Mesenchymal stem cell (in vitro differentiated cells and primary cell): ENCODE data around the gene RSL1D1.

Experiments
- DNase-seq: peaks from one replicate; pipeline ENCODE4 v3.0.0-alpha.2; 2013
- H2AFZ ChIP-seq: one replicate; pipeline ENCODE4 v1.6.1; 2013; ENCODE audit warnings: low read depth, mild to moderate bottlenecking, control low read depth, inconsistent platforms, low read length, moderate library complexity
- H2AK5ac ChIP-seq: 2 replicates; pipeline ENCODE4 v1.6.1; 2013; ENCODE audit warnings: low read length, moderate library complexity, mild to moderate bottlenecking, inconsistent platforms; ENCODE audit not compliant: severe bottlenecking
- H2BK120ac ChIP-seq: one replicate; pipeline ENCODE4 v1.6.1; 2013; ENCODE audit warnings: low read depth, mild to moderate bottlenecking, inconsistent platforms, low read length, moderate library complexity
- H2BK12ac ChIP-seq, 2 experiments: one replicate each; pipeline ENCODE4 v1.6.1; 2013; ENCODE audit warnings: inconsistent platforms in 2 of 2, low read length in 2 of 2, mild to moderate bottlenecking in 2 of 2, moderate library complexity in 2 of 2, control low read depth in 1 of 2
- H2BK15ac ChIP-seq: one replicate; pipeline ENCODE4 v1.6.1; 2013; ENCODE audit warnings: mild to moderate bottlenecking, low read depth, inconsistent platforms; ENCODE audit not compliant: poor library complexity, severe bottlenecking
- H2BK5ac ChIP-seq: 2 replicates; pipeline ENCODE4 v1.6.1; 2013; ENCODE audit warnings: low read depth, mild to moderate bottlenecking, low read length, control low read depth, inconsistent platforms; ENCODE audit not compliant: poor library complexity, severe bottlenecking
- H3K14ac ChIP-seq, 2 experiments: one replicate each; pipeline ENCODE4 v1.6.1; 2013; ENCODE audit warnings: inconsistent platforms in 2 of 2, low read length in 2 of 2, control low read depth in 1 of 2, mild to moderate bottlenecking in 1 of 2, moderate library complexity in 1 of 2
- H3K18ac ChIP-seq, 2 experiments: one replicate each; pipeline ENCODE4 v1.6.1; 2013; ENCODE audit warnings: inconsistent platforms in 2 of 2, low read length in 2 of 2, control low read depth in 1 of 2, low read depth in 1 of 2, mild to moderate bottlenecking in 1 of 2
- H3K23ac ChIP-seq, 2 experiments: one replicate each; pipeline ENCODE4 v1.6.1; 2013; ENCODE audit warnings: inconsistent platforms in 2 of 2, low read length in 2 of 2, mild to moderate bottlenecking in 2 of 2, moderate library complexity in 2 of 2, control low read depth in 1 of 2
- H3K27ac ChIP-seq: 2 replicates; pipeline ENCODE4 v1.5.1; 2013; ENCODE audit warnings: mild to moderate bottlenecking, moderate library complexity, low read length, control low read depth, inconsistent platforms; ENCODE audit not compliant: poor library complexity, severe bottlenecking
- H3K27me3 ChIP-seq, 2 experiments: 2 replicates each; pipeline versions ENCODE4 v1.6.1 to v1.7.0; 2013; ENCODE audit warnings: low read length in 2 of 2, mild to moderate bottlenecking in 2 of 2, moderate library complexity in 2 of 2, control low read depth in 1 of 2, inconsistent platforms in 1 of 2; ENCODE audit not compliant: control insufficient read depth in 1 of 2, insufficient read depth in 1 of 2
- H3K36me3 ChIP-seq, 2 experiments: 2 replicates each; pipeline versions ENCODE4 v1.6.1 to v1.7.0; 2013; ENCODE audit warnings: low read length in 2 of 2, control low read depth in 1 of 2, inconsistent platforms in 1 of 2, low read depth in 1 of 2, mild to moderate bottlenecking in 1 of 2; ENCODE audit not compliant: insufficient read depth in 2 of 2, control insufficient read depth in 1 of 2
- H3K4ac ChIP-seq, 2 experiments: one replicate each; pipeline ENCODE4 v1.6.1; 2013; ENCODE audit warnings: inconsistent platforms in 2 of 2, low read length in 2 of 2, mild to moderate bottlenecking in 2 of 2, moderate library complexity in 2 of 2, control low read depth in 1 of 2, low read depth in 1 of 2
- H3K4me1 ChIP-seq: 2 replicates; pipeline ENCODE4 v1.6.1; 2013; ENCODE audit warnings: low read depth, low read length, control low read depth; ENCODE audit not compliant: control insufficient read depth, insufficient read depth
- H3K4me2 ChIP-seq: 2 replicates; pipeline ENCODE4 v1.6.1; 2013; ENCODE audit warnings: low read length, mild to moderate bottlenecking, inconsistent platforms; ENCODE audit not compliant: poor library complexity, severe bottlenecking
- H3K4me3 ChIP-seq, 2 experiments: 2 replicates each; pipeline versions ENCODE4 v1.5.1 to v1.7.0; 2013; ENCODE audit warnings: low read length in 2 of 2, mild to moderate bottlenecking in 2 of 2, control low read depth in 1 of 2, low read depth in 1 of 2; ENCODE audit not compliant: insufficient read depth in 1 of 2
- H3K79me1 ChIP-seq: replicated peaks from 2 replicates; pipeline ENCODE4 v1.6.1; 2013; ENCODE audit warnings: mild to moderate bottlenecking, control low read depth, low read length, inconsistent platforms; ENCODE audit not compliant: poor library complexity, severe bottlenecking
- H3K9ac ChIP-seq: 2 replicates; pipeline ENCODE4 v1.7.0; 2013; ENCODE audit warnings: mild to moderate bottlenecking, low read length, moderate library complexity
- H3K9me3 ChIP-seq: 2 replicates; pipeline ENCODE4 v1.7.0; 2013; ENCODE audit warnings: mild to moderate bottlenecking, low read length; ENCODE audit not compliant: control insufficient read depth
- H4K8ac ChIP-seq: one replicate; pipeline ENCODE4 v1.6.1; 2013; ENCODE audit warnings: inconsistent platforms, mild to moderate bottlenecking, low read length, moderate library complexity
- H4K91ac ChIP-seq: one replicate; pipeline ENCODE4 v1.6.1; 2013; ENCODE audit warnings: mild to moderate bottlenecking, low read length, inconsistent platforms
- WGBS: methylation state at CpG from one replicate; pipeline ENCODE4 v1.1.7; 2013; ENCODE audit warnings: mixed read lengths; 5-methylcytosine and 5-hydroxymethylcytosine counted together

RSL1D1 gene

GRCh38 chr16:11880007-11880406 lies 28.7 kb upstream of the RSL1D1 start:
- Histone ChIP-seq H4K91ac (no peak overlapping the region), H3K9me3 (no peaks in the 10 kb centered on the region), H3K23ac (no peak overlapping the region), H3K27ac (no peak overlapping the region), H2AK5ac (no peak overlapping the region), H3K36me3 (peaks cover 42 to 86% of the 10 kb centered on the region in 2 experiments), H3K4me2 (no peak overlapping the region), H3K4me3 (no peak overlapping the region), H3K4ac (no peak overlapping the region), H2AFZ (no peak overlapping the region), H3K9ac (peak overlapping the region; percentile 48), H2BK15ac (no peak overlapping the region), H3K4me1 (no peaks in the 10 kb centered on the region), H2BK12ac (no peak overlapping the region), H3K14ac (no peak overlapping the region), H3K79me1 (peaks cover 8% of the 10 kb centered on the region), H4K8ac (no peak overlapping the region), H2BK120ac (no peak overlapping the region), H2BK5ac (no peak overlapping the region), H3K27me3 (no peaks in the 10 kb centered on the region), H3K18ac (no peak overlapping the region)
- no peak for DNase-seq
- 100% methylated on average over 4 of the region's 5 CpGs for WGBS

GRCh38 chr16:11877374-11877773 lies 26.0 kb upstream of the RSL1D1 start:
- no peak overlapping the region for H4K91ac ChIP-seq
- no peak for DNase-seq
- no peak overlapping the region for H4K8ac ChIP-seq
- H2AK5ac ChIP-seq: no peak overlapping the region
- no peak overlapping the region for H2BK5ac ChIP-seq
- no peak overlapping the region for H3K4ac ChIP-seq
- no peak overlapping the region for H3K27ac ChIP-seq
- H3K36me3 ChIP-seq: peaks cover 32 to 84% of the 10 kb centered on the region in 2 experiments
- WGBS: 86% methylated on average over 4 of the region's 5 CpGs
- H3K27me3 ChIP-seq: no peaks in the 10 kb centered on the region
- H3K14ac ChIP-seq: no peak overlapping the region
- H2BK120ac ChIP-seq: no peak overlapping the region
- no peak overlapping the region for H2BK15ac ChIP-seq
- peaks cover 8% of the 10 kb centered on the region for H3K79me1 ChIP-seq
- H3K9me3 ChIP-seq: no peaks in the 10 kb centered on the region
- no peaks in the 10 kb centered on the region for H3K4me1 ChIP-seq
- no peak overlapping the region for H3K9ac ChIP-seq
- no peak overlapping the region for H2BK12ac ChIP-seq
- no peak overlapping the region for H2AFZ ChIP-seq
- H3K4me3 ChIP-seq: no peak overlapping the region
- no peak overlapping the region for H3K23ac ChIP-seq
- no peak overlapping the region for H3K18ac ChIP-seq
- H3K4me2 ChIP-seq: no peak overlapping the region

- Histone ChIP-seq H2BK12ac (no peak overlapping the region), H3K4me1 (peaks cover under 1% of the 10 kb centered on the region), H3K27ac (no peak overlapping the region), H3K27me3 (no peaks in the 10 kb centered on the region), H2BK120ac (no peak overlapping the region), H3K23ac (no peak overlapping the region), H3K14ac (no peak overlapping the region), H3K4me2 (no peak overlapping the region), H3K18ac (no peak overlapping the region), H4K91ac (no peak overlapping the region), H3K36me3 (peaks cover 27 to 80% of the 10 kb centered on the region in 2 experiments), H3K4me3 (no peak overlapping the region), H3K9ac (no peak overlapping the region), H3K9me3 (no peaks in the 10 kb centered on the region), H2BK15ac (no peak overlapping the region), H3K79me1 (peaks cover 6% of the 10 kb centered on the region), H3K4ac (no peak overlapping the region), H2AFZ (no peak overlapping the region), H2BK5ac (no peak overlapping the region), H2AK5ac (no peak overlapping the region), H4K8ac (no peak overlapping the region)
- WGBS: 97% methylated on average over 12 of the region's 12 CpGs
- DNase-seq: no peak
Observed at GRCh38 chr16:11876306-11876705, 25.0 kb upstream of the RSL1D1 start.

GRCh38 chr16:11875721-11876120 lies 24.4 kb upstream of the RSL1D1 start:
- Histone ChIP-seq H3K18ac (no peak overlapping the region), H2BK5ac (no peak overlapping the region), H2AFZ (no peak overlapping the region), H2BK12ac (no peak overlapping the region), H3K9ac (no peak overlapping the region), H3K79me1 (peaks cover 6% of the 10 kb centered on the region), H3K9me3 (no peaks in the 10 kb centered on the region), H2AK5ac (no peak overlapping the region), H3K36me3 (peaks cover 22 to 77% of the 10 kb centered on the region in 2 experiments), H3K14ac (no peak overlapping the region), H2BK15ac (no peak overlapping the region), H3K23ac (no peak overlapping the region), H3K4me2 (no peak overlapping the region), H3K4ac (no peak overlapping the region), H3K27ac (no peak overlapping the region), H4K8ac (no peak overlapping the region), H3K27me3 (no peaks in the 10 kb centered on the region), H4K91ac (no peak overlapping the region), H2BK120ac (no peak overlapping the region), H3K4me1 (peaks cover 2% of the 10 kb centered on the region), H3K4me3 (no peak overlapping the region)
- no peak for DNase-seq
- 98% methylated on average over 3 of the region's 5 CpGs for WGBS
